DND-41 (cell line): ENCODE data around the gene HSP90AB1.

Source experiments
- ATAC-seq: fragments of 200-7000 bp; cut with Tn5 transposase; 3 replicates; pipeline ENCODE4 v1.9.1; 2021; ENCODE audit warnings: low read depth; ENCODE audit not compliant: insufficient read depth
- DNase-seq: peaks from one replicate; pipeline ENCODE4 v3.0.0-alpha.2; 2020
- H2AFZ ChIP-seq: 2 replicates; pipeline ENCODE4 v1.6.0; 2012; ENCODE audit warnings: low read depth, low read length
- H3K27ac ChIP-seq: 2 replicates; pipeline ENCODE4 v1.5.1; 2012; ENCODE audit warnings: low read length, inconsistent platforms
- H3K27me3 ChIP-seq: fragments of 200-600 bp; sonication (generic); 2 replicates; pipeline ENCODE4 v1.6.0; 2012; ENCODE audit warnings: low read length, mild to moderate bottlenecking, inconsistent platforms; ENCODE audit not compliant: insufficient read depth, poor library complexity
- H3K36me3 ChIP-seq: 2 replicates; pipeline ENCODE4 v1.5.1; 2012; ENCODE audit warnings: low read length, inconsistent platforms; ENCODE audit not compliant: insufficient read depth
- H3K4me1 ChIP-seq: 2 replicates; pipeline ENCODE4 v1.5.1; 2012; ENCODE audit warnings: mild to moderate bottlenecking, low read length; ENCODE audit not compliant: insufficient read depth
- H3K4me2 ChIP-seq: 2 replicates; pipeline ENCODE4 v1.6.0; 2012; ENCODE audit warnings: mild to moderate bottlenecking, moderate library complexity, low read length, inconsistent platforms; ENCODE audit not compliant: insufficient read depth
- H3K4me3 ChIP-seq, 2 experiments: fragments of 200-600 bp in 1 of 2; shearing (Covaris generic) in 1 of 2; 2 replicates each; pipeline ENCODE4 v1.5.1; 2012 to 2016; ENCODE audit warnings: inconsistent platforms in 2 of 2, low read length in 2 of 2, mild to moderate bottlenecking in 2 of 2, low read depth in 1 of 2, moderate library complexity in 1 of 2
- H3K79me2 ChIP-seq: 2 replicates; pipeline ENCODE4 v1.6.0; 2012; ENCODE audit warnings: low read length, inconsistent platforms; ENCODE audit not compliant: insufficient read depth
- H3K9ac ChIP-seq: 2 replicates; pipeline ENCODE4 v1.6.0; 2012; ENCODE audit warnings: low read depth, mild to moderate bottlenecking, inconsistent platforms, low read length, moderate library complexity
- H3K9me3 ChIP-seq: 2 replicates; pipeline ENCODE4 v1.5.1; 2012; ENCODE audit warnings: low read length, moderate library complexity, mild to moderate bottlenecking, inconsistent platforms; ENCODE audit not compliant: insufficient read depth, severe bottlenecking
- H4K20me1 ChIP-seq: 2 replicates; pipeline ENCODE4 v1.6.0; 2012; ENCODE audit warnings: low read length; ENCODE audit not compliant: insufficient read depth
- EZH2 ChIP-seq: IDR thresholded peaks from 3 replicates; pipeline ENCODE4 v1.6.1; 2012; ENCODE audit warnings: borderline replicate concordance, low read depth, mild to moderate bottlenecking, moderate library complexity, low read length, inconsistent platforms; ENCODE audit not compliant: severe bottlenecking
- TF ChIP-seq, protein P1 (sequence below): IDR thresholded peaks from 2 replicates; pipeline ENCODE4 v1.5.1; 2012; ENCODE audit warnings: borderline replicate concordance, low read length, moderate library complexity, mild to moderate bottlenecking; ENCODE audit not compliant: poor library complexity, severe bottlenecking; ENCODE audit errors: extremely low read depth

Gene HSP90AB1

DNA sequence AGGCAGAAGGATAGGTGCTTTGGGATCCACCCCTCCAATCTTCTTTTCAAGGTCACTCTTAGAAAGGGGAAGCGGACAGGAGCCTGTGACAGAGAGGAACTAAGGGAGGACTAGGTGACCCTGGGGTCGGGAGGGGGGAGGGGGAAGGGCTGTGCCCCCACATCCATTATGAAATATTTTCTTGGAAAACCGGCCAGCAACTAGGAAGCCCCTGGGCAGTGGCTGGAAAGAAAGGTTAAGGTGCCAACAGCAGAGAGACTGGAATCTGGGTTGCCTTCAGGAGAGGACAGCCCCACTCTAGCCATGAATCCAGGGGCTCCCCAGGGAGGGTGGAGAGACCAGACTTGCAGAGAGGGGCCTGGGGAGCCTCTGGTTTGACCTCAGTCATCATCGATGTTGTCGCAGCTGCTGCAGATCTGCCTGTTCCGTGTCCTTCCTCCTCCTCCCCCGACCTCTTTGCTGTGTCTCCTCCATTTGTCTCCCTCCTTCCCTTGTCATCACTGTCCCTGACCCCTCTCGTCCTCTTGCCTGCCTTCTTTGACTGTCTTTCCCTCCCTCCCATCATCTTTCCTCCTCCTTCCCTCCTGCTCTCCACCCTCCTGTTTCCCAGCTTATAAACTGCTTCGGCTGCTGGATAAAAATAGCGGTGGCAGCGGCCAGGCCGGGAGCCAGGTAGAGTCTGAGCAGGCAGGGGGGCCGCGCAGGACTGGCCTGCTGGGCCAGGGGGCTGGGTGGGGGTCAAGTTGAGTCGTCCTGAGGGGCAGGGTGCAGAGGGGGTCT is 20.3 kb upstream of the HSP90AB1 start:
- peaks cover 36% of the 10 kb centered on the region for H3K36me3 ChIP-seq
- no peaks in the 10 kb centered on the region for H3K9me3 ChIP-seq
- peaks cover 23% of the 10 kb centered on the region for H3K79me2 ChIP-seq
- peak overlapping the region; percentile 35; the same call in 1 of the 2 replicates for H3K9ac ChIP-seq
- H4K20me1 ChIP-seq: peaks cover 27% of the 10 kb centered on the region
- no peak for TF ChIP-seq EZH2
- TF ChIP-seq, protein P1, sequence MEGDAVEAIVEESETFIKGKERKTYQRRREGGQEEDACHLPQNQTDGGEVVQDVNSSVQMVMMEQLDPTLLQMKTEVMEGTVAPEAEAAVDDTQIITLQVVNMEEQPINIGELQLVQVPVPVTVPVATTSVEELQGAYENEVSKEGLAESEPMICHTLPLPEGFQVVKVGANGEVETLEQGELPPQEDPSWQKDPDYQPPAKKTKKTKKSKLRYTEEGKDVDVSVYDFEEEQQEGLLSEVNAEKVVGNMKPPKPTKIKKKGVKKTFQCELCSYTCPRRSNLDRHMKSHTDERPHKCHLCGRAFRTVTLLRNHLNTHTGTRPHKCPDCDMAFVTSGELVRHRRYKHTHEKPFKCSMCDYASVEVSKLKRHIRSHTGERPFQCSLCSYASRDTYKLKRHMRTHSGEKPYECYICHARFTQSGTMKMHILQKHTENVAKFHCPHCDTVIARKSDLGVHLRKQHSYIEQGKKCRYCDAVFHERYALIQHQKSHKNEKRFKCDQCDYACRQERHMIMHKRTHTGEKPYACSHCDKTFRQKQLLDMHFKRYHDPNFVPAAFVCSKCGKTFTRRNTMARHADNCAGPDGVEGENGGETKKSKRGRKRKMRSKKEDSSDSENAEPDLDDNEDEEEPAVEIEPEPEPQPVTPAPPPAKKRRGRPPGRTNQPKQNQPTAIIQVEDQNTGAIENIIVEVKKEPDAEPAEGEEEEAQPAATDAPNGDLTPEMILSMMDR: no peak
- H3K4me2 ChIP-seq: peak overlapping the region; percentile 39; the same call in 1 of the 2 replicates
- H3K4me3 ChIP-seq: no peak overlapping the region
- ATAC-seq: no peak
- H2AFZ ChIP-seq: no peak overlapping the region
- no peak overlapping the region for H3K27ac ChIP-seq
- peaks cover 45% of the 10 kb centered on the region for H3K4me1 ChIP-seq
- H3K27me3 ChIP-seq: no peaks in the 10 kb centered on the region
- DNase-seq: no peak

DNA sequence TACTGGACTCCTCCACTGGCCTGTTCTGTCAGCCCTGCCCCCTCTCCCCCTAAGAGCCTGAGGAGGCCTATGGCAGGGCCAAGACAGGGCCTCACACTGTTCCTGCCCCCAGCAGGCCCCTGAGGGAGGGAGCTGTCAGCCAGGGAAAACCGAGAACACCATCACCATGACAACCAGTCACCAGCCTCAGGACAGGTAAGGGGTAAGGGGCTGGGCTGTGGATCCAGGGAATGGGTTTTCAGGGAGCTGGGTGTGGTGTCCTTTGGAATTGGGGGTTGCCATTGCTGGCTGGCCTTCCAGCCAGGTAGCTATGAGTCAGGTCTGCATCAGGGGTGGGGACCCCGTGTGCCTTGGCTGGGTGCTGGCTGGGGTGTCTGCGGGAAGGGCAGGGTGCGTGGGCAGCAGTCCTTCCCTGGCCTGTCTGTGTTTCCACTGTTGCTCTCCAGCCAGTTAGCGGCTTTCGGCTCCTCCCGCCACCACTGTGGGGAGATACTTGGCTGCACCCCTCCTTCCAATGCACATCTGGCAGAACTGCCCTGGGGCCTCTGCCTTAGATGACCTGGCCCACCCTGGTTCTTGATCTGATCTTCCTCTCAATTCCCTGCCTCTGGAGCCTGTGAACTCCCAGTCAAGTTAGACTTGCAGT is 19.6 kb upstream of the HSP90AB1 start:
- H4K20me1 ChIP-seq: peaks cover 27% of the 10 kb centered on the region
- peaks cover 23% of the 10 kb centered on the region for H3K79me2 ChIP-seq
- TF ChIP-seq EZH2: no peak
- TF ChIP-seq, protein P1: no peak
- H3K9ac ChIP-seq: no peak overlapping the region
- peaks cover 45% of the 10 kb centered on the region for H3K4me1 ChIP-seq
- no peak overlapping the region for H3K4me3 ChIP-seq
- ATAC-seq: no peak
- H3K36me3 ChIP-seq: peaks cover 42% of the 10 kb centered on the region
- no peak for DNase-seq
- H2AFZ ChIP-seq: no peak overlapping the region
- no peaks in the 10 kb centered on the region for H3K9me3 ChIP-seq
- H3K4me2 ChIP-seq: no peak overlapping the region
- no peak overlapping the region for H3K27ac ChIP-seq
- no peaks in the 10 kb centered on the region for H3K27me3 ChIP-seq

DNA sequence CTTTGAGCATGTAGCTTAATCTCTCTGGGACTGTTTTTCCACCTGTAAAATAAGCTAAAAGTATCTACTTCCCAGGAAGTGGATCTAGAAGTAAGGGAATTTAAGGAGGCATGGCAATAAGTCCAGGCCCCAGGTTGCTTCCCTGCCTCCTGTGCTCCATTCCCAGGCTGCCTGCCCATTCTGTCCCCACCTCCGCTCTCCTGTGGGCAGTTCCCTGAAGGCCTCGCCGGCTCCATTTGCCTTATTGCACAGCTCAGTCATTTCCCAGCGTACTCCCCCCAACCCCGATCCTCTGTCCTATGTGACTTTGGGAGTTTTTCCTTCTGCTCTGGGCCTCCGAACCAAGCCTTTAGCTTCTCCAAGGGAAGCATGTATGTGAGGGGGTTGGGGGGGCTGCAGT is 18.9 kb upstream of the HSP90AB1 start:
- Histone ChIP-seq H3K27me3 (no peaks in the 10 kb centered on the region), H2AFZ (no peak overlapping the region), H3K9me3 (no peaks in the 10 kb centered on the region), H3K27ac (no peak overlapping the region), H3K79me2 (peaks cover 23% of the 10 kb centered on the region), H3K36me3 (peaks cover 50% of the 10 kb centered on the region), H3K4me1 (peaks cover 39% of the 10 kb centered on the region), H4K20me1 (peaks cover 27% of the 10 kb centered on the region), H3K4me3 (no peak overlapping the region), H3K4me2 (no peak overlapping the region), H3K9ac (no peak overlapping the region)
- ATAC-seq (no peak), DNase-seq (no peak)
- TF ChIP-seq EZH2: no peak
- TF ChIP-seq, protein P1: no peak
